GM13976 (cell line): Measurements from ENCODE around the gene MGAT2.

Experiments used
- DNase-seq: peaks from one replicate; pipeline ENCODE4 v3.0.0; 2012; ENCODE audit warnings: low spot score
- in situ Hi-C: fragments of 300-500 bp; cut with MboI; formaldehyde crosslinking; loops from one replicate; pipeline ENCODE4 v1.12.0; 2022; ENCODE audit warnings: low sequenced_read_pairs, mixed read lengths, inconsistent platforms; ENCODE audit not compliant: unreplicated experiment
- TF ChIP-seq, protein P1 (sequence below): IDR thresholded peaks from 2 replicates; pipeline ENCODE4 v1.5.1; 2012; ENCODE audit warnings: borderline replicate concordance, mild to moderate bottlenecking; ENCODE audit not compliant: insufficient read depth; ENCODE audit errors: extremely low read depth, missing control alignments, control extremely low read depth

MGAT2 gene

DNA sequence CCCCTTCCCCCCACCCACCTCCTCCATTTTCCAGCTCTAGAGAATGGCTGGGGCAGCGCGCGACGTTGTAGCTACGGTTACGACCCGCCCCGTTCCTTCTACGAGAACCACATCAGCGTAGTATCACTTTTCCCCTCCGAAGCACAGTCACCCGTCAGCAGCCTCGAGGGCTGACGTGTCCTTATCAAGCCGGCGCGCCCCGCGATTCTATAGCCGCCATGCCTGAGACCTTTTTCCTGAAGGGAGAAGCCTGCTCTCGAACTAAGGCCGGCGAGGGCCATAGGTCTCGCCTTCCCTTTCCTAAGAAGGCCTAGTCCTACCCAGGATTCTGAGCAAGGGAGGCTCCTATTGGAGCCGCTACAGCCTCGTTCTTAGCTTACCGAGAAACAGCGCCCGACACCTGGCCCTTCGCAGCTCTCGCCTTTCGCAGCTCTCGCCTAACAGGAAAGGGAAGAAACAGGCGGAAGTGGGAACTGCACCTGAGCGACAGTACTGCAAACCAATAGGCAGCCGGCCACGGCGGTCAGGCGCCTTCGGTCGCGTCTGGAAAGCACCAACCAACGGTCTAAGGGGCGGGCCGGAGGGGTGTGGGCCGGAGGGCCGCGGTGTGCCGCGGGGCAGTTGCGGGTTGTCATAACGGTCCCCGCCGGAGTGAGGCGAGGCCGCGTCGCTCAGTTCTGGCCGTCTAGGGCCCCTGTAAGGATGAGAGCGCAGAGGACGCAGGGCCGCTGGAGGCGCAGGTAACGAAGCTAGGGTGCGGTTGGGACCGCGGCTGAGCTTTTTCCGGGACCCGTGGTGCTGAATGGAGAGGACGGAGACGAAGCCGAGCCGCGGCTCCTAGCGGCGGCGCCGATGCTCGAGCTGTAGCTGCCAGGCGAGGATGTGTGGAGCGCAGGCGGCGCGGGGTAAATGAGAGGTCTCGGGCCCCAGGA, at the start of gene MGAT2, which contains the start of gene RPL36AL:
TSS of gene MGAT2 (plus strand) at position 618 of the 932 bp plus-strand sequence. CDS start 470 bp downstream, outside the sequence.
TSS of gene RPL36AL (minus strand) at position 445 of the 932 bp plus-strand sequence. CDS start 1,522 bp downstream, outside the sequence.
- peak; percentile 97 for DNase-seq
- TF ChIP-seq, protein P1, sequence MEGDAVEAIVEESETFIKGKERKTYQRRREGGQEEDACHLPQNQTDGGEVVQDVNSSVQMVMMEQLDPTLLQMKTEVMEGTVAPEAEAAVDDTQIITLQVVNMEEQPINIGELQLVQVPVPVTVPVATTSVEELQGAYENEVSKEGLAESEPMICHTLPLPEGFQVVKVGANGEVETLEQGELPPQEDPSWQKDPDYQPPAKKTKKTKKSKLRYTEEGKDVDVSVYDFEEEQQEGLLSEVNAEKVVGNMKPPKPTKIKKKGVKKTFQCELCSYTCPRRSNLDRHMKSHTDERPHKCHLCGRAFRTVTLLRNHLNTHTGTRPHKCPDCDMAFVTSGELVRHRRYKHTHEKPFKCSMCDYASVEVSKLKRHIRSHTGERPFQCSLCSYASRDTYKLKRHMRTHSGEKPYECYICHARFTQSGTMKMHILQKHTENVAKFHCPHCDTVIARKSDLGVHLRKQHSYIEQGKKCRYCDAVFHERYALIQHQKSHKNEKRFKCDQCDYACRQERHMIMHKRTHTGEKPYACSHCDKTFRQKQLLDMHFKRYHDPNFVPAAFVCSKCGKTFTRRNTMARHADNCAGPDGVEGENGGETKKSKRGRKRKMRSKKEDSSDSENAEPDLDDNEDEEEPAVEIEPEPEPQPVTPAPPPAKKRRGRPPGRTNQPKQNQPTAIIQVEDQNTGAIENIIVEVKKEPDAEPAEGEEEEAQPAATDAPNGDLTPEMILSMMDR: peak; percentile 13
- in situ Hi-C loops: no loop called here

DNA sequence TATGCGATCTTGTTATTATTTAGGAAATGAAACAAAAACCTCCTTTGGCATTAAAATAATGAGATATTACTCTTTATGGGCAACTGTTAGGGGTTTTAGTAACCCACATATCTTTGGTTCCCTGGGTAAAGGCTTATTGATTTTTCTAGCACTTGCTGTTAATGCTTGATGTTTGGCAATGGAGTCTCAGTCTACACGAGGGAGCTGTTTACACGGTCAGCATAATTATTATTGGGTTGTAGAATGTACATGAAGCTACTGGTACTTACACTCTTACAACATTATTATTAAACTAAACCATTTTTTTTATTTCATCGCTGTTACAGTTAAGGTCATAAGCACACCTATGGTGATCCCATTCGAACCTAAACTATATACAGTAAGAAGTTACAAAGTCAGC, 46.6 kb upstream of the MGAT2 start:
- no peak for DNase-seq
- TF ChIP-seq, protein P1: no peak
- in situ Hi-C loops: no loop called here

DNA sequence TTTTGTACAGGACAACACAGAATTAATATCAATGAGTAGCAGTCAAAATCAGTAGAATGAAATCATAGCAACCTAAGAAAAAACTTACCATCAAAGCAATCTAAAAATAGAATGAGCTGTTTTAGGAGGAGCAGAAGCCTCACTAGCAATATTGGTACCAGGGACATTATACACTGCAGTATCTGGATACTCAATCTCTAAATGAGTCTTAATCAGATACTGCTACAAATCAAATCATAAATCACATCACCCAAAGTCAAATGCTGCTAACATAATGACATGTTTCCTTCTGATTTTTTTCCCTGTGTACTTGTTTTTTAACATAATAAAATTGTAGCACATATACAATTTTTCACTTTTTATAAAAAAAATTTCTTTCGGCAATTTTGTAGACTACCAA, 42.5 kb upstream of the MGAT2 start:
- in situ Hi-C loops: no loop called here
- TF ChIP-seq, protein P1: no peak
- no peak for DNase-seq

DNA sequence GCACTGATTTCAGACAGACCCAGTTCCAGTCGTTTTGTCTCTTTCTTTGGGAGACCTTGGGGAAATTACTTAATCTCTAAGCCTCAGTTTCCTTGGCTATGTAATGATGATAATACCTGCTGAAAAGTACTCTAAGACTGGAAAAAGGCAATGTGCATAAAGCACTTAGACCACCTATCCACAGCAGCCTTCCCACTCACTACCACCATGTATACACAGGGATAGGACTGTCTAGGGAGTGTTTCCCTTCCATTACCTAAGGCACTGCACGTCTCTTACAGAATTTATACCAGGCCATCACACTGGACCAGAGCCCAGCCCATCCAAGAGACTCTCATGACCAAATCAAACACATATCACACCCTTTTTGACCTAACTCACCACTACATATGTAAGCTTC, 40.8 kb upstream of the MGAT2 start:
- no peak for DNase-seq
- in situ Hi-C loops: no loop called here
- TF ChIP-seq, protein P1: no peak

DNA sequence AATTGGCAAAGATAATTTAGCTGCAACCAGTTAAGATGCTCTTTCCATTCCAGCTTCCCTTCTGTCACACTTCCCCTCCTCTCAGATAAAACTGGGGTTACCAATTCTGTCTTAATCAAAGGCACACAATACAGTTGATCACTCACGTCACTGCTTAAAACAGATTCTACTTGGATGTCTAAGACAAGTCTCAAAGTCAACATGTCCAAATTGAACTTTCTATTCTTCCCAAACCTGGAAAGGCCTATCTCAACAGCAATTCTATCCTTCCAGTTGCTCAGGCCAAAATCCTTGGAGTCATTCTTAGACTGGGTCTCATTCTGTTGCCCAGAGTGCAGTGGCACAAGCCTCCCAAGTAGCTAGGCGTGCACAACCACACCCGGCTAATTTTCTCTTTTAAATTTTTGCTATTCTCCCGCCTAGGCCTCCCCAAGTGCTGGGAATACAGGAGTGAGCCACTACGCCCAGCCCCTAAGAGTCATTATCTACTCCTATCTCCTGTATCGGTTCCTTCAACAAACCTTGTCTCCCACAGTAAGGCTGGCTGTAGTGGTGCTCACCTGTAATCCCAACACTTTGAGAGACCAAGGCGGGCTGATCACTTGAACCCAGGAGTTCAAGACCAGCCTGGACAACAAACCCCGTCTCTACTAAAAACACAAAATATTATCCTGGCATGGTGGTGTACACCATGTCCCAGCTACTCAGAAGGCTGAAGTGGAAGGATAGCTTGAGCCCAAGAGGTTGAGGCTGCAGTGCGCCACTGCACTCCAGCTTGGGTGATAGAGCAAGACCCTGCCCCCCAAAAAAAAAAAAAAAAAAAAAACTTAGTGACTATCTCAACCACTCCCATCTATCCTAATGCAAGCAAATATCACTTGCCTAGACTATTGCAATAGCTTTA, 39.1 kb upstream of the MGAT2 start:
- TF ChIP-seq, protein P1: no peak
- in situ Hi-C loops: no loop called here
- no peak for DNase-seq
